Measurements from ENCODE around the gene TEAD4.

DNA sequence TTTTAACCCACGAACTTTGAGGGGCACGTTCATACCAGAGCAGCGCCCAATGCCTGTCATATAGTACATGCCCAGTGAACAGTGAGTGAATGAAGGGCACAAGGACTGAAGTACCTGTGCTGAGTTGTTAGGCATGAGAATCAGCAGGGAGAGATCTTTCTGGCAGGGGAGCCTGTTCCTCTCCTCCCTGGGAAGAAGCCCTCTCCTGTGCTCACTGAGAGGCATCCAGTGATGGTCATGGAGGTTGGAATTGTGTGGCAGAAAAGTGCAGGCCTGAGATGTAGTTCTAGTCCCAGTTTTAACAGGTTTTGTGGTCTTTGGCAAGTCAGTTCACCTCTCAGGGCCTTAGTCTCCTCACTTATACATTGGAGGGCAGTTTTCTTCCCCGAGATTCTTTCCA lies 20.6 kb downstream of the TEAD4 start:
- TF ChIP-seq, protein P1, sequence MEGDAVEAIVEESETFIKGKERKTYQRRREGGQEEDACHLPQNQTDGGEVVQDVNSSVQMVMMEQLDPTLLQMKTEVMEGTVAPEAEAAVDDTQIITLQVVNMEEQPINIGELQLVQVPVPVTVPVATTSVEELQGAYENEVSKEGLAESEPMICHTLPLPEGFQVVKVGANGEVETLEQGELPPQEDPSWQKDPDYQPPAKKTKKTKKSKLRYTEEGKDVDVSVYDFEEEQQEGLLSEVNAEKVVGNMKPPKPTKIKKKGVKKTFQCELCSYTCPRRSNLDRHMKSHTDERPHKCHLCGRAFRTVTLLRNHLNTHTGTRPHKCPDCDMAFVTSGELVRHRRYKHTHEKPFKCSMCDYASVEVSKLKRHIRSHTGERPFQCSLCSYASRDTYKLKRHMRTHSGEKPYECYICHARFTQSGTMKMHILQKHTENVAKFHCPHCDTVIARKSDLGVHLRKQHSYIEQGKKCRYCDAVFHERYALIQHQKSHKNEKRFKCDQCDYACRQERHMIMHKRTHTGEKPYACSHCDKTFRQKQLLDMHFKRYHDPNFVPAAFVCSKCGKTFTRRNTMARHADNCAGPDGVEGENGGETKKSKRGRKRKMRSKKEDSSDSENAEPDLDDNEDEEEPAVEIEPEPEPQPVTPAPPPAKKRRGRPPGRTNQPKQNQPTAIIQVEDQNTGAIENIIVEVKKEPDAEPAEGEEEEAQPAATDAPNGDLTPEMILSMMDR (IDR thresholded peaks at IDR 0.05 in 2 of 3, conservative IDR thresholded peaks at IDR 0.05 in 1 of 3; ENCODE audit: borderline replicate concordance in 1 of 3, insufficient read depth in 1 of 3, low read depth in 2 of 3, low read length in 2 of 3), result no peak
- TF ChIP-seq EZH2 (IDR thresholded peaks at IDR 0.05), result no peak
- TF ChIP-seq POLR2AphosphoS5 (IDR thresholded peaks at IDR 0.05; ENCODE audit: low read depth, low read length), result no peak
- TF ChIP-seq POLR2A (IDR thresholded peaks at IDR 0.05; ENCODE audit: borderline replicate concordance, extremely low read depth, insufficient read depth, insufficient read length), result no peak
- no peak for TF ChIP-seq EZH2phosphoT487 (IDR thresholded peaks at IDR 0.05; ENCODE audit: borderline replicate concordance)
- no peak for TF ChIP-seq CEBPB (IDR thresholded peaks at IDR 0.05; ENCODE audit: low read depth)
- no peak for TF ChIP-seq EGR1 (IDR thresholded peaks at IDR 0.05; ENCODE audit: low read depth)
- TF ChIP-seq, protein P2, sequence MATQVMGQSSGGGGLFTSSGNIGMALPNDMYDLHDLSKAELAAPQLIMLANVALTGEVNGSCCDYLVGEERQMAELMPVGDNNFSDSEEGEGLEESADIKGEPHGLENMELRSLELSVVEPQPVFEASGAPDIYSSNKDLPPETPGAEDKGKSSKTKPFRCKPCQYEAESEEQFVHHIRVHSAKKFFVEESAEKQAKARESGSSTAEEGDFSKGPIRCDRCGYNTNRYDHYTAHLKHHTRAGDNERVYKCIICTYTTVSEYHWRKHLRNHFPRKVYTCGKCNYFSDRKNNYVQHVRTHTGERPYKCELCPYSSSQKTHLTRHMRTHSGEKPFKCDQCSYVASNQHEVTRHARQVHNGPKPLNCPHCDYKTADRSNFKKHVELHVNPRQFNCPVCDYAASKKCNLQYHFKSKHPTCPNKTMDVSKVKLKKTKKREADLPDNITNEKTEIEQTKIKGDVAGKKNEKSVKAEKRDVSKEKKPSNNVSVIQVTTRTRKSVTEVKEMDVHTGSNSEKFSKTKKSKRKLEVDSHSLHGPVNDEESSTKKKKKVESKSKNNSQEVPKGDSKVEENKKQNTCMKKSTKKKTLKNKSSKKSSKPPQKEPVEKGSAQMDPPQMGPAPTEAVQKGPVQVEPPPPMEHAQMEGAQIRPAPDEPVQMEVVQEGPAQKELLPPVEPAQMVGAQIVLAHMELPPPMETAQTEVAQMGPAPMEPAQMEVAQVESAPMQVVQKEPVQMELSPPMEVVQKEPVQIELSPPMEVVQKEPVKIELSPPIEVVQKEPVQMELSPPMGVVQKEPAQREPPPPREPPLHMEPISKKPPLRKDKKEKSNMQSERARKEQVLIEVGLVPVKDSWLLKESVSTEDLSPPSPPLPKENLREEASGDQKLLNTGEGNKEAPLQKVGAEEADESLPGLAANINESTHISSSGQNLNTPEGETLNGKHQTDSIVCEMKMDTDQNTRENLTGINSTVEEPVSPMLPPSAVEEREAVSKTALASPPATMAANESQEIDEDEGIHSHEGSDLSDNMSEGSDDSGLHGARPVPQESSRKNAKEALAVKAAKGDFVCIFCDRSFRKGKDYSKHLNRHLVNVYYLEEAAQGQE (IDR thresholded peaks at IDR 0.05; ENCODE audit: low read depth), result no peak
